Osteoblast (primary cell): ENCODE data around the gene OR2B6. TPM values are rescaled to one million over a fixed set of nuclear protein-coding genes. Genes with fewer than 3 reads are reported as not detected.

Source experiments
- DNase-seq: peaks from one replicate; pipeline ENCODE4 v3.0.0; 2011; ENCODE audit warnings: low spot score, mixed read lengths; ENCODE audit not compliant: insufficient read length; ENCODE audit errors: missing footprints
- H2AFZ ChIP-seq: 2 replicates; pipeline ENCODE4 v1.6.0; 2011; ENCODE audit warnings: mild to moderate bottlenecking, low read length
- H3K27ac ChIP-seq: 2 replicates; pipeline ENCODE4 v1.5.1; 2011; ENCODE audit warnings: mild to moderate bottlenecking, low read depth, low read length, moderate library complexity
- H3K27me3 ChIP-seq: 2 replicates; pipeline ENCODE4 v1.6.0; 2012; ENCODE audit warnings: mild to moderate bottlenecking, control low read depth, inconsistent platforms, low read length, moderate library complexity; ENCODE audit not compliant: insufficient read depth
- H3K36me3 ChIP-seq: 2 replicates; pipeline ENCODE4 v1.5.1; 2011; ENCODE audit warnings: mild to moderate bottlenecking, low read length, control low read depth, moderate library complexity; ENCODE audit not compliant: insufficient read depth
- H3K4me1 ChIP-seq: 2 replicates; pipeline ENCODE4 v1.5.1; 2011; ENCODE audit warnings: mild to moderate bottlenecking, low read length, control low read depth, moderate library complexity; ENCODE audit not compliant: insufficient read depth
- H3K4me2 ChIP-seq: 2 replicates; pipeline ENCODE4 v1.6.0; 2011; ENCODE audit warnings: mild to moderate bottlenecking, low read length; ENCODE audit not compliant: insufficient read depth
- H3K4me3 ChIP-seq: fragments of 200-600 bp; sonication (generic); 3 replicates; pipeline ENCODE4 v1.5.1; 2012; ENCODE audit warnings: mild to moderate bottlenecking, low read length, inconsistent platforms; ENCODE audit not compliant: insufficient read depth
- H3K79me2 ChIP-seq: 2 replicates; pipeline ENCODE4 v1.6.0; 2012; ENCODE audit warnings: mild to moderate bottlenecking, low read length, control low read depth, inconsistent platforms; ENCODE audit not compliant: insufficient read depth
- H3K9me3 ChIP-seq: 2 replicates; pipeline ENCODE4 v1.5.1; 2011; ENCODE audit warnings: low read depth, low read length, control low read depth
- H4K20me1 ChIP-seq: 2 replicates; pipeline ENCODE4 v1.6.0; 2012; ENCODE audit warnings: mild to moderate bottlenecking, low read length, control low read depth; ENCODE audit not compliant: insufficient read depth
- CTCF ChIP-seq: IDR thresholded peaks from 2 replicates; pipeline ENCODE4 v1.5.1; 2011; ENCODE audit warnings: mild to moderate bottlenecking, low read depth, low read length, moderate library complexity; ENCODE audit errors: extremely low read depth
- total RNA-seq: library from RNA; depleted of rRNA; stranded (reverse); fragments of >200 nt; gene quantifications from 2 replicates; pipeline ENCODE4 v1.2.3, GENCODE V29; 2012

OR2B6 gene
- not detected in 2 replicates for total RNA-seq

GRCh38 chr6:27956941-27957340, at the start of gene OR2B6:
Gene OR2B6, plus strand, starts transcription at chr6:27957241. Its CDS starts 0 bp downstream, at chr6:27957241.
- no peak for DNase-seq
- H3K4me1 ChIP-seq: no peaks in the 10 kb centered on the region
- no peak within 1 kb of the TSS for H3K27ac ChIP-seq
- H3K36me3 ChIP-seq: no peaks in the 10 kb centered on the region
- no peak for TF ChIP-seq CTCF
- no peak within 1 kb of the TSS for H3K4me3 ChIP-seq
- no peaks in the 10 kb centered on the region for H3K27me3 ChIP-seq
- no peaks in the 10 kb centered on the region for H4K20me1 ChIP-seq
- H3K4me2 ChIP-seq: no peak within 1 kb of the TSS
- no peak within 1 kb of the TSS for H2AFZ ChIP-seq
- H3K9me3 ChIP-seq: no peaks in the 10 kb centered on the region
- H3K79me2 ChIP-seq: no peaks in the 10 kb centered on the region

GRCh38 chr6:27908017-27908416, 49.0 kb upstream of the OR2B6 start:
- H3K27me3 ChIP-seq: no peaks in the 10 kb centered on the region
- DNase-seq: no peak
- no peak for TF ChIP-seq CTCF
- no peaks in the 10 kb centered on the region for H3K36me3 ChIP-seq
- H3K4me2 ChIP-seq: no peak overlapping the region
- no peaks in the 10 kb centered on the region for H4K20me1 ChIP-seq
- no peaks in the 10 kb centered on the region for H3K4me1 ChIP-seq
- no peak overlapping the region for H3K27ac ChIP-seq
- no peak overlapping the region for H3K4me3 ChIP-seq
- no peaks in the 10 kb centered on the region for H3K9me3 ChIP-seq
- no peak overlapping the region for H2AFZ ChIP-seq
- no peaks in the 10 kb centered on the region for H3K79me2 ChIP-seq

GRCh38 chr6:27911956-27912446, 45.0 kb upstream of the OR2B6 start, which contains the start of gene OR2B2:
Gene OR2B2, minus strand, starts transcription at chr6:27912396. Its CDS starts 77 bp downstream, at chr6:27912319.
- Histone ChIP-seq H3K27me3 (no peaks in the 10 kb centered on the region), H2AFZ (no peak within 1 kb of the TSS), H3K9me3 (no peaks in the 10 kb centered on the region), H3K79me2 (no peaks in the 10 kb centered on the region), H3K4me3 (no peak within 1 kb of the TSS), H3K4me1 (no peaks in the 10 kb centered on the region), H4K20me1 (no peaks in the 10 kb centered on the region), H3K4me2 (no peak within 1 kb of the TSS), H3K36me3 (no peaks in the 10 kb centered on the region), H3K27ac (no peak within 1 kb of the TSS)
- TF ChIP-seq CTCF: no peak
- DNase-seq: no peak

- Histone ChIP-seq H3K79me2 (no peaks in the 10 kb centered on the region), H2AFZ (no peak overlapping the region), H3K4me1 (no peaks in the 10 kb centered on the region), H3K27me3 (no peaks in the 10 kb centered on the region), H4K20me1 (no peaks in the 10 kb centered on the region), H3K4me3 (no peak overlapping the region), H3K27ac (no peak overlapping the region), H3K36me3 (no peaks in the 10 kb centered on the region), H3K9me3 (no peaks in the 10 kb centered on the region), H3K4me2 (no peak overlapping the region)
- no peak for TF ChIP-seq CTCF
- DNase-seq: no peak
Observed at GRCh38 chr6:27922949-27923348, 34.1 kb upstream of the OR2B6 start.
